Amniotic epithelial cell (primary cell): ENCODE results near the gene RBL1.
"Not testable (repeated sequence)": the region's sequence is repeated elsewhere in the genome, so short reads cannot be mapped to it uniquely, and the experiment has no call there.

Source experiments
- DNase-seq: peaks from one replicate; pipeline ENCODE4 v3.0.0-alpha.2; 2010; ENCODE audit warnings: low read depth

RBL1 gene

GRCh38 chr20:36992802-36993334 is 102.9 kb downstream of the RBL1 start:
- no peak for DNase-seq

GRCh38 chr20:36991703-36992102 is 104.1 kb downstream of the RBL1 start:
- no peak for DNase-seq

GRCh38 chr20:36989797-36990196 is 106.0 kb downstream of the RBL1 start:
- DNase-seq: no peak

GRCh38 chr20:36988494-36988966 is 107.3 kb downstream of the RBL1 start:
- peak; percentile 17 for DNase-seq

GRCh38 chr20:36984257-36984638 is 111.5 kb downstream of the RBL1 start:
- no peak for DNase-seq

GRCh38 chr20:36975099-36975818 is 120.5 kb downstream of the RBL1 start:
- no peak for DNase-seq

- DNase-seq: no peak
These were observed 121.1 kb downstream of the RBL1 start for GRCh38 chr20:36974660-36975059.

- DNase-seq: no peak
These were observed 124.7 kb downstream of the RBL1 start for GRCh38 chr20:36971103-36971502.

GRCh38 chr20:36969478-36970186 is 126.2 kb downstream of the RBL1 start:
- no peak for DNase-seq

GRCh38 chr20:36969051-36969450 is 126.7 kb downstream of the RBL1 start:
- no peak for DNase-seq

- no peak for DNase-seq
These were observed 128.2 kb downstream of the RBL1 start for GRCh38 chr20:36967636-36968035.

GRCh38 chr20:36966965-36967364 is 128.8 kb downstream of the RBL1 start:
- not testable (repeated sequence) for DNase-seq

GRCh38 chr20:36962354-36962941 is 133.3 kb downstream of the RBL1 start:
- not testable (repeated sequence) for DNase-seq

- DNase-seq: peak; percentile 40
These were observed 136.6 kb downstream of the RBL1 start for GRCh38 chr20:36959242-36959641.

- DNase-seq: no peak
These were observed 137.7 kb downstream of the RBL1 start for GRCh38 chr20:36957875-36958667.

GRCh38 chr20:36956674-36957073 is 139.1 kb downstream of the RBL1 start:
- DNase-seq: no peak

- no peak for DNase-seq
These were observed 139.8 kb downstream of the RBL1 start for GRCh38 chr20:36956016-36956415.

GRCh38 chr20:36951979-36952738 is 143.6 kb downstream of the RBL1 start:
- no peak for DNase-seq

- DNase-seq: peak; percentile 97
These were observed 144.4 kb downstream of the RBL1 start, which contains the start of gene SAMHD1 for GRCh38 chr20:36951198-36951978. SAMHD1 (minus strand) TSS chr20:36951708; CDS start chr20:36951643, 65 bp downstream.
